Astrocyte of the cerebellum (primary cell): ENCODE results near the gene HEYL.

Experiments used
- DNase-seq: peaks from one replicate; pipeline ENCODE4 v3.0.0-alpha.2; 2011; ENCODE audit warnings: low read depth
- H3K4me3 ChIP-seq: 2 replicates; pipeline ENCODE4 v1.5.1; 2011; ENCODE audit warnings: mild to moderate bottlenecking, low read depth, low read length, moderate library complexity
- in situ Hi-C: cut with HindIII; loops from 2 replicates; pipeline ENCODE4 v1.10.0; 2017; ENCODE audit warnings: low sequenced_read_pairs
- TF ChIP-seq, protein P1 (sequence below): IDR thresholded peaks from 2 replicates; pipeline ENCODE4 v1.5.1; 2012; ENCODE audit warnings: low read length, low read depth, moderate library complexity, mild to moderate bottlenecking; ENCODE audit errors: missing control alignments

HEYL gene

DNA sequence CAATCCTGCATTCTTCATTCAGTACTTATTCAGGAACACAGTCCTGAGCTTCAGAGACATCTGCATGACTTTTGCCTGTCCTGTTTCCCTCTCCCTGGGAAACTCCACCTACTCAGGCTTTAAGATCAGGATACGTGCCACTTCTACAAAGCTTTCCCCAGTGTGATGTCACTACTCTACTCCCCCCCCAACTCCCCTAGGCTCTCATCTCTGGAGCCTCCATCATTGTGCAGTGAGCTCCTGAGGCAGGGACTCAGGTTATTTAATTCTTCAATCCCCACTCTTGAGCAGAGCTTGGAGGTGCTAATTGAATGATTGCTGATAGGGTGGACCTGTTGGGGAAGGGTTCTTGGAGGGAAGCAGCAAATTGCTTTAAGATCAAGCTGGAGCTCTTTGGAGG, 31.2 kb upstream of the HEYL start:
- TF ChIP-seq, protein P1, sequence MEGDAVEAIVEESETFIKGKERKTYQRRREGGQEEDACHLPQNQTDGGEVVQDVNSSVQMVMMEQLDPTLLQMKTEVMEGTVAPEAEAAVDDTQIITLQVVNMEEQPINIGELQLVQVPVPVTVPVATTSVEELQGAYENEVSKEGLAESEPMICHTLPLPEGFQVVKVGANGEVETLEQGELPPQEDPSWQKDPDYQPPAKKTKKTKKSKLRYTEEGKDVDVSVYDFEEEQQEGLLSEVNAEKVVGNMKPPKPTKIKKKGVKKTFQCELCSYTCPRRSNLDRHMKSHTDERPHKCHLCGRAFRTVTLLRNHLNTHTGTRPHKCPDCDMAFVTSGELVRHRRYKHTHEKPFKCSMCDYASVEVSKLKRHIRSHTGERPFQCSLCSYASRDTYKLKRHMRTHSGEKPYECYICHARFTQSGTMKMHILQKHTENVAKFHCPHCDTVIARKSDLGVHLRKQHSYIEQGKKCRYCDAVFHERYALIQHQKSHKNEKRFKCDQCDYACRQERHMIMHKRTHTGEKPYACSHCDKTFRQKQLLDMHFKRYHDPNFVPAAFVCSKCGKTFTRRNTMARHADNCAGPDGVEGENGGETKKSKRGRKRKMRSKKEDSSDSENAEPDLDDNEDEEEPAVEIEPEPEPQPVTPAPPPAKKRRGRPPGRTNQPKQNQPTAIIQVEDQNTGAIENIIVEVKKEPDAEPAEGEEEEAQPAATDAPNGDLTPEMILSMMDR = no peak
- in situ Hi-C loops = no loop called here
- H3K4me3 ChIP-seq = no peak overlapping the region
- DNase-seq = no peak

DNA sequence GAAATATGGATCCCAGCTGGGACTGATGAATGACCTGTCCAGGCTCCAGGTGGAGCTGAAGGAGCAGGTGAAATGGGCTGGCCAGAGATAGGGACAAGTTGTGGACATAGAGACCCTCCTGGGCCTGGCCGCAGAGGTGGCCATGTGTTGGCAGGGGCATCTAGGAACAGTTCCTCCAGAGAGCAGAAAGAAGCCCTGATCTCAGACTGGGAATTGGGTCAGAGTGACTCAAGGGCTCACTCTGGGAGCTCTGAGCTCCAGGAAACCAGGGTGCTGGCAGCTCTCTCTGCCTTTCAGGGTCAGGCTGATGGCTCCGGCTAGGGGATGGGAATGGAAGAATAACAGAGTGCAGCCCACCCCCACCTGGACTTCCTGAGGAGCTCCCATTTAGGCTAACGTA, 29.5 kb upstream of the HEYL start:
- in situ Hi-C loops = no loop called here
- no peak overlapping the region for H3K4me3 ChIP-seq
- TF ChIP-seq, protein P1 = no peak
- DNase-seq = no peak

DNA sequence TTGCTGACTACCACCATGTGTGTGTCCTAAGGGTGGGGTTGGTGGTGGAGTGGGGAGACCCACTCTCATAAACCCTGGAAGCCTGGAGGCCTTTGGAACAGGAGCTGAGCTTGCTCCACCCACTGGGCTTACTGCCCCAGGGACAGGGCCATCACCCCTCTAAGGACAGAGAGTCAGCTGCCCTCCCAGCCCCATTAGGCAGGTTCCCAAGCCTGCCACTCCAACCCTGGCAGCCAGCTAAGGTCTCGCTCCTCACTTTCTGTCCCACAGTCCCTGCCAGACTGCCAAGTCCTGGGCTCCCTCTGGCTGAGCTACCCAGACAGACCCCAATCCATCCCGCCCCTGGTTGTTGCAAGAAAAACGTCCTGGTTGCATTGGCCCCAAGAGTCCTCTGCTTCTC, 28.7 kb upstream of the HEYL start:
- no peak for DNase-seq
- TF ChIP-seq, protein P1 = no peak
- no peak overlapping the region for H3K4me3 ChIP-seq
- in situ Hi-C loops = no loop called here

DNA sequence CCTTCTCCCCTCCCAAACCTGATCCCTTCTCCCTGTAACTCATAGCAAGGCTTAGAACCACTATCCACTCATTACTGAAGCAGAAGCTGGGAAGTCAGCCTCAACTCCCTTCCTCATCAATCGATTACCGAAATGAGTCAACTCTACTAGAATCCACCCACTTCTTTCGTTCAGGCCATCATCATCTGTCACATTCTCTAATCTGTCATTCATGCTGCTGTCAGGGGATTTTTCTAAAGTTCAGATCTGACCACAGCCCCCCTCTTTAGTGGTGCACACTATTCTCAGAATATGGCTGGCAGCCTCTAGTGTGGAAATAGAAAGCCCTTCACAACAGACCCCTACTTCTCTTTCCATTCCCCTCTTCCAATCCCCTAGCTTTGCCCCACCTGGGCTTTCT, 27.3 kb upstream of the HEYL start:
- TF ChIP-seq, protein P1 = no peak
- no peak for DNase-seq

DNA sequence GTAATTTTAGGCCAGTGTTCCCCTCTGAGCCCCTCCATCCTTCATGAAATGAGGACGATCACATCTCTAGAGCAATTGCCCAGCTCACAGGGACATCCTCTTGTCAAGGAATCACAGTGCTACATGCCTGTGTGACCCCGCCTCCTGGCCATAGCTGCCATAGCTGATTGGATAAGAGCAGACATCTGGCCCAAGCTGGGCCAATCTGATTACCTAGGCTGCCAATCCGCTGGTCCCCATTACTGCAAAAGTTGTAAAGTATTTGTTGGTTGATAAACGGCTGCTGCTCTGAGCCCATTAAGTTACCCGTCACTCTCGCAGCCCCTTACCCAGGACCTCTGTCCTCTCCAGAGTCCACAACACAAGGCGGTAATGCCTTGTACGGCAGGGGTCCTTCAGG, 24.1 kb upstream of the HEYL start:
- H3K4me3 ChIP-seq = no peak overlapping the region
- DNase-seq = no peak
- TF ChIP-seq, protein P1 = no peak
- in situ Hi-C loops = no loop called here

More for the DNA sequence above, 27.3 kb upstream of the HEYL start:
- in situ Hi-C loops = no loop called here
- H3K4me3 ChIP-seq = no peak overlapping the region

DNA sequence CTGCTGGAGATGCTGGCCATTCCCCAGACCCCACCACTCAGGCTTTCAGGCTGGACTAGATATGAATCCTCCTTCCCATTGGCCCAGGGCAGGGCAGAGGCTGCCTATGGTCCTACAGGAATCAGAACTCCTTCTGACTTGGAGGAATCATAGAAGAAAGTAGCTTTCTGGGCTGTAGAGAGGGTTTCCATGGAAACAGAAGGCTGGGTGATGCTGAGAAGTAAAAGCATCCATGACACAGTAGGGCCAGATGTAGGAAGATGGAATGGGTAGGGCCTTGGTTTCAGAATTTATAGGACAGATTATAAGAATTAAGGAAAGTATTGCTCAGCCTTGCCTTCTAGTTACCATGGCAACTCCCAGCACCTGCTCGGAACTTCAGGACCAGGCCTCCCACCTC, 23.4 kb upstream of the HEYL start:
- TF ChIP-seq, protein P1 = no peak
- no peak overlapping the region for H3K4me3 ChIP-seq
- no peak for DNase-seq
- in situ Hi-C loops = no loop called here

DNA sequence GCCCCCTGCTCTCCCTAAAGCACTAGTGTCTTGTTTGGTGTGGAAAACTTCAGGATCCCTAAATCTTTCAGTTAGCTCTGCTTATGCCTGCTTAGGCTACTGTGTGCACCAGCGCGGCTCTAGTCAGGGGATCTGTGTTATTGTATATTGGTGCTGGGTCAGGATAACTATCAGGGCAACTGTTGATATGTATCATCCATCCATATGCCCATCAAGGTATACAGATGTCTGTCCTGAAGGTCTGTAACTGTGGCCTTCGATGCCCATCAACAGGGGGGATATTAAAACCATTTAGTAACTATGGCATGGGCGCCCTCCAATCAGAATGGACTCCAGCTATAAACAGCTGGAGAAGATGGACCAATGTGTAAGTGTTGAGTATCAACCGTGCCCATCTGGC, 20.1 kb upstream of the HEYL start:
- no peak for DNase-seq
- in situ Hi-C loops = no loop called here
- no peak overlapping the region for H3K4me3 ChIP-seq
- TF ChIP-seq, protein P1 = no peak
